Fibroblast of pulmonary artery (primary cell): ENCODE data around the gene RHOF.
"Not testable (repeated sequence)": the region's sequence is repeated elsewhere in the genome, so short reads cannot be mapped to it uniquely, and the experiment has no call there.

Source experiments
- DNase-seq: peaks from one replicate; pipeline ENCODE4 v3.0.0-alpha.2; 2010; ENCODE audit warnings: low read depth
- H3K4me3 ChIP-seq: replicated peaks from 2 replicates; pipeline ENCODE4 v1.5.1; 2011; ENCODE audit warnings: low read depth, mild to moderate bottlenecking, control low read depth, low read length, moderate library complexity
- CTCF ChIP-seq: IDR thresholded peaks from 2 replicates; pipeline ENCODE4 v1.5.1; 2011; ENCODE audit warnings: mild to moderate bottlenecking, control low read depth, low read length, inconsistent platforms; ENCODE audit errors: missing control alignments

Gene RHOF

GRCh38 chr12:121750507-121750955, 43.0 kb downstream of the RHOF start:
- no peak overlapping the region for H3K4me3 ChIP-seq
- TF ChIP-seq CTCF = no peak
- DNase-seq = no peak

GRCh38 chr12:121749267-121749666, 44.2 kb downstream of the RHOF start:
- no peak for DNase-seq
- no peak overlapping the region for H3K4me3 ChIP-seq
- TF ChIP-seq CTCF = no peak

- H3K4me3 ChIP-seq = no peak overlapping the region
- no peak for TF ChIP-seq CTCF
- peak; percentile 91 for DNase-seq
These were observed 44.8 kb downstream of the RHOF start for GRCh38 chr12:121748571-121749265.

- DNase-seq = no peak
- no peak overlapping the region for H3K4me3 ChIP-seq
- no peak for TF ChIP-seq CTCF
These were observed 45.3 kb downstream of the RHOF start for GRCh38 chr12:121748218-121748570.

- DNase-seq, H3K4me3 ChIP-seq: not testable (repeated sequence)
These were observed 47.9 kb downstream of the RHOF start for GRCh38 chr12:121745545-121745944.

- DNase-seq = no peak
- TF ChIP-seq CTCF = no peak
- H3K4me3 ChIP-seq = no peak overlapping the region
These were observed 51.7 kb downstream of the RHOF start for GRCh38 chr12:121741743-121742142.

GRCh38 chr12:121740847-121741246, 52.6 kb downstream of the RHOF start:
- DNase-seq = no peak
- no peak for TF ChIP-seq CTCF
- no peak overlapping the region for H3K4me3 ChIP-seq
